ENCODE measurements around the gene YBX2.

DNA sequence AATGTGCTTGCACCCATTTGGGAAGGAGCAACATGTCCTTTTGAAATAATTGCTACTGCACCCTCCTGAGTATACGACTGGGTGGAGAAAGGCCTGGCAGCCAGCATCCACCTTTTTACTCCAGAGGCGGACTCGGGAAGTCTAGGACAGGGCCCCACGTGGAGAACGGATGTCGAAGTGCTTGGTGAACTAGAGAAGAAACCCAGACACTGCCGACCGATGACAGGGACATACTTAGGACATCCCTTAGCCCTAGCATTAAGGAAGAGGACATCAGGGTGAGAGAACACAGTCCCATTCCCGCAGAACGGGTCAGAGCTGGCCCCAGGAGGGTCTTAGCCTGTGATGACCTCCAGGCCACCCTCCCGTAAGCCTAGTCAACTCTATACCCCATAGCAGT, 3.8 kb downstream of the YBX2 start:
- TF ChIP-seq, protein P1, sequence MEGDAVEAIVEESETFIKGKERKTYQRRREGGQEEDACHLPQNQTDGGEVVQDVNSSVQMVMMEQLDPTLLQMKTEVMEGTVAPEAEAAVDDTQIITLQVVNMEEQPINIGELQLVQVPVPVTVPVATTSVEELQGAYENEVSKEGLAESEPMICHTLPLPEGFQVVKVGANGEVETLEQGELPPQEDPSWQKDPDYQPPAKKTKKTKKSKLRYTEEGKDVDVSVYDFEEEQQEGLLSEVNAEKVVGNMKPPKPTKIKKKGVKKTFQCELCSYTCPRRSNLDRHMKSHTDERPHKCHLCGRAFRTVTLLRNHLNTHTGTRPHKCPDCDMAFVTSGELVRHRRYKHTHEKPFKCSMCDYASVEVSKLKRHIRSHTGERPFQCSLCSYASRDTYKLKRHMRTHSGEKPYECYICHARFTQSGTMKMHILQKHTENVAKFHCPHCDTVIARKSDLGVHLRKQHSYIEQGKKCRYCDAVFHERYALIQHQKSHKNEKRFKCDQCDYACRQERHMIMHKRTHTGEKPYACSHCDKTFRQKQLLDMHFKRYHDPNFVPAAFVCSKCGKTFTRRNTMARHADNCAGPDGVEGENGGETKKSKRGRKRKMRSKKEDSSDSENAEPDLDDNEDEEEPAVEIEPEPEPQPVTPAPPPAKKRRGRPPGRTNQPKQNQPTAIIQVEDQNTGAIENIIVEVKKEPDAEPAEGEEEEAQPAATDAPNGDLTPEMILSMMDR (conservative IDR thresholded peaks at IDR 0.05): no peak
- no peak for TF ChIP-seq ZFX (IDR thresholded peaks at IDR 0.05)
